Kidney tubule cell (primary cell): Measurements from ENCODE around the gene MAP1LC3B.

ENCODE experiments used
- DNase-seq: peaks from one replicate; pipeline ENCODE4 v3.0.0-alpha.2; 2018; ENCODE audit warnings: low spot score

MAP1LC3B gene

DNA sequence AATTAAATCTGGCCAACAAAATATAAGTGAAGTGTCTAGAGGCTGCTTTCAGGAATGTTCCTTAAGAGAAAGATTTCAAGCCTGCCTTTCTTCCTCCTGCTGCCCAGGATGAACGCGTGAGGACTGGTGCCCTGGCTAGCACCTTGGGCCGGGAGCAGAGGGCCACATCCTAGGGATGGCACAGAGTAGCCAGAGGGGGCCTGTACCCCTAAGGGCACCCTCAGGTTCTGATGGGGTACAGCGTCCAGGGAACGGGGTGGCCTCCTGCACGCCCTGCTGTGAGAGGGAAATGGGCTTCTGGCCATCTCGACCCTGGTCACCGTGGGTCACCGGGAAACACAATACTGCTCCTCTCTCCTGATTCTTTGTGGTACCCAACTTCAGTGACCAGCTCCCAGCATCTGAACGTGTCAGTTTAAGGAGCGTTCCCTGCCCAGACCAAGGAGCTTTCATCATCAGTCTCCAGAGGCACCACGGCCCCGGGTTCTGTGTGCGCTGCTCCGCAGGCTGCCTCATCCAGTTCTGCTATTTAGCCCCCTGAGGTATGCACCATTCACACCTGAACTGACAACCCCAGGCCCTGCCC lies 40.3 kb downstream of the MAP1LC3B start:
- DNase-seq = no peak

DNA sequence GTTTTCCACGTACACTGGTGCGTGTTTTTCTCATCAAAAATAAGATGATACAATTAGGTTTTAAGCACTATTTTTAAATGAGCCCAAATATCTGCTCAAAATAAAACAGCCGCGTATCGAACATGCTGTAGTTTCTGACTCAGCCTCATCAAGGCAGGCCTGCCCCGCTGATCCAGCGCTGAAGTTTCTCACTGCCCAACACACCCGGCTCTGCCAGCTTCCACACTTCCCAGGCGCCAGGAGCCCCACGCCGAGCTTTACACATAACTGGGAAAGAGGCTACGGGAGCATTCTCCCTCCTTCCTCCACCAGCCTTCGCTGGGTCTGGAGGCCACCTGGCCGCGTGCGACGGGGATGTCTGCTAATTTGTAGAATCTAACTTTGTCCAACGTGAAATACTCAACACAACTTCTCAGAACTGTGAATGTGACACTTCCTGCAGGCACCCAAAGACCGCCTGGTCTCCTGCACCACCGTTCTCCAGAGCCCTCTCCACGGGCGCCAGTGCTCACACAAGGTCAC lies 42.1 kb downstream of the MAP1LC3B start:
- DNase-seq = no peak

- DNase-seq = peak; percentile 6
Observed at GRCh38 chr16:87435372-87436224, 43.5 kb downstream of the MAP1LC3B start.

DNA sequence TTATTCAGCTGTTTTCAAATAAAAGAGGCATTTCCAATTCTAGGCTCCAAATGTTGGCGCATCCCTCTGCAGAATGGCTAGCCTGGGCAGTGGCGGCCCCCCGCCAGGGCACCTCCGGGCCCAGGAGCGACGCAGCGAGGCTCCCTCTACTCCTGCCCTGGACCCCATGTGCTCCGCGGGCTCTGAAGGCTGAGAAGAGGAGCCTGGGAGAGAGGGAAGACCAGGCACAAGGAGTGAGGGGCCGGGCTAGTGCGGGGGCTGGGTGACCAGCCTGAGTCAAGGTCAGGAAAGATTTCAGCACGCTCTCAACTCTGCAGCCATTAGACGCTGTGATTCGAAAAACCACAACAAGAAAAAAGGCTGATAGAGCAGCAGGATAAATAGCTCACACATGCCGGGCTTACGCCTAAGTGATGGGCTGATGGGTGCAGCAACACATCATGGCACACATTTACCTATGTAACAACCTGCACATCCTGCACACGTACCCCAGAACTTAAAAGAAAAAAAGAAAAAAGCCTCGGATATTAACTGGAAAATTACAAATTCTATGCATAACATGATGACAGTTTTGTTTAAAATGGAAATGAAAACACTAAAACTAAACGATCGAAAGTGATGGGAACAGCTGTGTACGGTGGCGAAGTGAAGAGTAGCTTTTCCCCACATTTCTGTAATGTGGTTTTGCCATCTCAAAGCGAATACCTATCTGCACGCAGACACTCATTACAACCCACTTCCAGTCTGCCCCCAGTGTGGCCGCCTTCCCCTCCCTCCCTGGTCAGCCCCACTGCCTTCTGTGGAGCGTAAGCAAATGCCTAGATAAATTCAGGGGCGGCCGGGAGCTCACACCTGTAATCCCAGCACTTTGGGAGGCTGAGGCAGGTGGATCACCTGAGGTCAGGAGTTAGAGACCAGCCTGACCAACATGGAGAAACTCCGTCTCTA lies 44.4 kb downstream of the MAP1LC3B start:
- DNase-seq = no peak

- no peak for DNase-seq
Observed at GRCh38 chr16:87437327-87437726, 45.2 kb downstream of the MAP1LC3B start.

- DNase-seq = peak; percentile 49
Observed at GRCh38 chr16:87437911-87438610, 45.9 kb downstream of the MAP1LC3B start.

GRCh38 chr16:87438611-87438985 lies 46.5 kb downstream of the MAP1LC3B start:
- no peak for DNase-seq

GRCh38 chr16:87439926-87440325 lies 47.8 kb downstream of the MAP1LC3B start:
- DNase-seq = no peak

GRCh38 chr16:87441886-87442580 lies 49.9 kb downstream of the MAP1LC3B start:
- no peak for DNase-seq

DNA sequence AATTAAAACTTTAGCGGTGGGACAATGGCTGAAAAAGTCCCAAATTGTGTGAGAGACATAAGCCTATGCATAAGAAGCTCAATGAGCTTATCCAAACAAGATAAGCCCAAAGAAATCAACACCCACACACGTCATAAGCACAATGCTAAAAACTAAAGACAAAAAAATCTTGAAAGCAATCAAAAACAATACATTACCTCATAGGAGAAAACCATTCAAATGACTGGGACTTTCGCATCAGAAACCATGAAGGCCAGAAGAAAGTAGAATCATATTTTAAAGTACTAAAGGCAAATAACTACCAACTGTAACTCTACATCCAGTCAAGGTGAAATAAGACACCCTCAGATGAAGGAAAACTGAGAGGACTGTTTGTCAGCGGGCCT lies 50.4 kb downstream of the MAP1LC3B start:
- no peak for DNase-seq

DNA sequence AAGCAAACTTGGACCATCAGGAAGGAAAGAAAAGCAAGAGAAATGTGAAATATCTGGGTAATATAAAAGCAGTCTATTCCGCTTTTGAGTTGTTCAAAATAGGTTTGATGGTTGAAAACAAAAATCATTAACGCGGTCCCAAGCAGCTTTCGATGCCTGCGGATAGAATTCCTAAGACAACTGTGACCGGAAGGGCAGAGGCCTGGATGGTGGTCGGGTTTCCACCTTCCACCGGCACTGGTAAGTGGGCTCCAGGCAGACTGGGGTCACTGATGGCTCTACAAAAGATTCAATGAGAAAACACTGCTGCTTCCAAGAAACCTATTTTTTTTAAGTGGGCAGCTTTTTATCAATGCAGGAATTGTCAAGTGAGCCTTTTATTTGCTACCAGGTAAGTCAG lies 50.9 kb downstream of the MAP1LC3B start:
- no peak for DNase-seq

- no peak for DNase-seq
Observed at GRCh38 chr16:87443964-87444363, 51.8 kb downstream of the MAP1LC3B start.

DNA sequence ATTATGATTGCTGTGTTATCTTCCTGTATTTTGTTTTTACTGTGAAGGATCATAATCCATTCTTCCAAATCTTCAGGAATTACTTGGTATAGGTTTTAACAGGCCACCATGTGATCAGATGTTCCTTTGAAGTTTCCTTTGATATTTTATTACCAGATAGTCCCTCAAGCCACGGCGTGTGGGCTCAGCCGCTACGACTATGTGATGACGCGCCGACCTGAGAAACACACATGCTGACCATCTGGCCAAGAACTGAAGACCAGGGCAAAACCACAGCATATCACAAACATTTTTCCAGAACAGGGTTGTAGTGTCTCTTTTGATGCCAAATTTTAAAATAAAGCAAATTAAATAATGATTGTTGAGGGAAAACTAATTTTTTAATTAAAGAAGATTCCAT lies 53.4 kb downstream of the MAP1LC3B start:
- DNase-seq = no peak

GRCh38 chr16:87446479-87446878 lies 54.3 kb downstream of the MAP1LC3B start:
- DNase-seq = no peak

GRCh38 chr16:87447323-87447722 lies 55.2 kb downstream of the MAP1LC3B start:
- no peak for DNase-seq

DNA sequence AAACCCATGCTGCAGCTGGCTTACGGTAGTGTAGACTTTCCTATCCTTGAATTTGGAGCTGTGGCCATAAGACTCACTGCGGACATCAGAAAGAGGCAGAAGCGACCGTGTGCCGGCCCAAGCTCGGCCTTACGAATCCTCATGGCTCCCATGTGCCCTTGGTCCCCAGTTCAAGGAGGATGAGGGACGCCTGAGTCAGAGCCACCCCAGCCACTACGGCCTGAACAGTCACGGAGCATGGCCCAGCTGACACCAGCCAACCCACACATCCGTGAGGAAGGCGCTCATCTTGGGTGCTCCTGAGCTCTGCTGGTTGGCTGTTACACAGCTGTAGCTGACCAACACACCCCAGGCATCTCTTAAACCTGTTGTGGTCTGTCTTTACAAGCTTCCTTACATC lies 56.7 kb downstream of the MAP1LC3B start:
- DNase-seq = no peak

DNA sequence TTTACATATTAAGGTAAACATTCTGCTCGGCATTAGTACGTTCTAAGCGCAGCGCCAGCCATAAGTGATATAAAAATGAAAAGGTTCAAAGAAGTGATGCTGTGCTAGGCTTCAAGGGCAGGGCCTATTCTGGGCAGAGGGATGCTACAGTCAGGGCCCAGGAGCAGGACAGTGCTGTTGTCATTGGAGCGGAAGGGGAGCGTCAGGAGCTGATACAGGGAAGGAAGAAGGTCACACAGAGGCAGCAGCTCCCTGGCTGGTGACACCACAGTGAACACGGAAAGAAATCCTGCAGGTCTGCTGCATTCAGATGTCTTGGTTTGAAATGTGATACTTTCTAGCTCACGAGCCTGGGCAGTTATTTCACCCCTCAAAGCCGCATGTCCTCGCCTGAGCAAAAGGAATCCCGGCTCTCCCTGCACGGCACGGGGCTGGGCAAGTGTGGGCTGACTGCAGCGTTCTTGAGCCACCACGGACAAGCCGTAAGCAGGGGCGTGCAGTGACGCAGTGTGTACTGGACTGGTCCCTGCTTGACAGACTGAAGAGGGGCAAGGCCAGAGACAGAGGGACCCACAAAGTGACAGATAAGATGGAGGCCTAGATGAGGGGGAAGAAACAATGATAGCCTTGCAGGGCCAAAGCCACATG lies 59.6 kb downstream of the MAP1LC3B start:
- DNase-seq = no peak

- no peak for DNase-seq
Observed at GRCh38 chr16:87453326-87453725, 61.2 kb downstream of the MAP1LC3B start.
